Ascending aorta (tissue), 2 donors: ENCODE data around the gene TUBG2. TPM values are rescaled to one million over a fixed set of nuclear protein-coding genes. Genes with fewer than 3 reads are reported as not detected.

Source experiments
- DNase-seq, 2 donors: peaks; one replicate each; pipeline ENCODE4 v3.0.0-alpha.2; 2019; ENCODE audit warnings: low spot score in 2 of 2
- H3K27ac ChIP-seq, 2 donors: fragments of 200-600 bp; sonication (generic); one replicate each; pipeline ENCODE4 v1.5.1; 2016 to 2017; ENCODE audit warnings: mild to moderate bottlenecking in 1 of 2
- H3K27me3 ChIP-seq: fragments of 200-600 bp; sonication (generic); one replicate; pipeline ENCODE4 v1.5.1; 2017
- H3K36me3 ChIP-seq, 2 donors: fragments of 200-600 bp; sonication (generic); one replicate each; pipeline ENCODE4 v1.5.1; 2016
- H3K4me1 ChIP-seq, 2 donors: fragments of 200-600 bp; sonication (generic); one replicate each; pipeline ENCODE4 v1.5.1; 2016 to 2017; ENCODE audit warnings: mild to moderate bottlenecking in 1 of 2
- H3K4me3 ChIP-seq, 2 donors: fragments of 200-600 bp; sonication (generic); one replicate each; pipeline ENCODE4 v1.5.1; 2016 to 2017; ENCODE audit warnings: mild to moderate bottlenecking in 1 of 2
- H3K9me3 ChIP-seq, 2 donors: fragments of 200-600 bp; sonication (generic); one replicate each; pipeline ENCODE4 v1.5.1; 2016
- intact Hi-C: fragments of 100-400 bp; cut with DNase I; formaldehyde crosslinking; loops from one replicate; pipeline ENCODE4 v1.15.1; 2023
- total RNA-seq: library from RNA; depleted of rRNA; stranded (reverse); fragments of >200 nt; gene quantifications from one replicate; pipeline ENCODE4 v1.1.0, GENCODE V29; 2016
- TF ChIP-seq, protein P1 (sequence below), 3 experiments: fragments of 200-600 bp in 2 of 3; fragments of 450-650 bp in 1 of 3; sonication (generic) in 2 of 3; IDR thresholded peaks; one replicate each; pipeline ENCODE4 v1.5.1; 2016 to 2019; ENCODE audit warnings: antibody characterized with exemption in 3 of 3, mild to moderate bottlenecking in 1 of 3, moderate library complexity in 1 of 3

The TUBG2 gene
- total RNA-seq, 1 donor from 2014 or later: 73.1 TPM

DNA sequence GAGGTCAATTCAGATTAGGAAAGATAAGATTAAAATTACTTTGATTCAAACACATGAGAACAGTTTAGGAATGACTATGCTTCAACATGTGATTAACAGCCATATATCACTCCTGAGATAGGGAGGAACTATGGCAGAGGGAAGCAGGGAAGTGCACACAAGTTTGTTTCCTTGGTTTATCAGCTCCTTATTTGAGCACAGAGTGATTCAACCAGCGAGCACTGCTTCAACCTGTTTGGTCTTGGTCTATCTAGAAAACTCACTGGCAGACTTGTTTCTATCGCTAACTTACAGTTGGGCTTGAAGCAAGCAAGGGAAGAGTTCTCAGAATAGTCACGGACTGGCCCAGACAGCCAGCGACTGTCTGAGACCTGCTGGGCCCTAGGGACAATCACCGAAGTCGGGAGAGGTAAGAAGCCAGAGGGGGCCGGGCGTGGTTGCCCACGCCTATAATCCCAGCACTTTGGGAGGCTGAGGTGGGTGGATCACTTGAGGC lies 26.1 kb upstream of the TUBG2 start:
- H3K4me1 ChIP-seq: no peaks in the 10 kb centered on the region
- no peaks in the 10 kb centered on the region for H3K9me3 ChIP-seq
- DNase-seq: no peak
- TF ChIP-seq, protein P1, sequence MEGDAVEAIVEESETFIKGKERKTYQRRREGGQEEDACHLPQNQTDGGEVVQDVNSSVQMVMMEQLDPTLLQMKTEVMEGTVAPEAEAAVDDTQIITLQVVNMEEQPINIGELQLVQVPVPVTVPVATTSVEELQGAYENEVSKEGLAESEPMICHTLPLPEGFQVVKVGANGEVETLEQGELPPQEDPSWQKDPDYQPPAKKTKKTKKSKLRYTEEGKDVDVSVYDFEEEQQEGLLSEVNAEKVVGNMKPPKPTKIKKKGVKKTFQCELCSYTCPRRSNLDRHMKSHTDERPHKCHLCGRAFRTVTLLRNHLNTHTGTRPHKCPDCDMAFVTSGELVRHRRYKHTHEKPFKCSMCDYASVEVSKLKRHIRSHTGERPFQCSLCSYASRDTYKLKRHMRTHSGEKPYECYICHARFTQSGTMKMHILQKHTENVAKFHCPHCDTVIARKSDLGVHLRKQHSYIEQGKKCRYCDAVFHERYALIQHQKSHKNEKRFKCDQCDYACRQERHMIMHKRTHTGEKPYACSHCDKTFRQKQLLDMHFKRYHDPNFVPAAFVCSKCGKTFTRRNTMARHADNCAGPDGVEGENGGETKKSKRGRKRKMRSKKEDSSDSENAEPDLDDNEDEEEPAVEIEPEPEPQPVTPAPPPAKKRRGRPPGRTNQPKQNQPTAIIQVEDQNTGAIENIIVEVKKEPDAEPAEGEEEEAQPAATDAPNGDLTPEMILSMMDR (IDR thresholded peaks at IDR 0.05): no peak
- intact Hi-C loops: no loop called here
- no peaks in the 10 kb centered on the region for H3K27me3 ChIP-seq
- no peaks in the 10 kb centered on the region for H3K36me3 ChIP-seq
- H3K27ac ChIP-seq: no peak overlapping the region
- H3K4me3 ChIP-seq: no peak overlapping the region

DNA sequence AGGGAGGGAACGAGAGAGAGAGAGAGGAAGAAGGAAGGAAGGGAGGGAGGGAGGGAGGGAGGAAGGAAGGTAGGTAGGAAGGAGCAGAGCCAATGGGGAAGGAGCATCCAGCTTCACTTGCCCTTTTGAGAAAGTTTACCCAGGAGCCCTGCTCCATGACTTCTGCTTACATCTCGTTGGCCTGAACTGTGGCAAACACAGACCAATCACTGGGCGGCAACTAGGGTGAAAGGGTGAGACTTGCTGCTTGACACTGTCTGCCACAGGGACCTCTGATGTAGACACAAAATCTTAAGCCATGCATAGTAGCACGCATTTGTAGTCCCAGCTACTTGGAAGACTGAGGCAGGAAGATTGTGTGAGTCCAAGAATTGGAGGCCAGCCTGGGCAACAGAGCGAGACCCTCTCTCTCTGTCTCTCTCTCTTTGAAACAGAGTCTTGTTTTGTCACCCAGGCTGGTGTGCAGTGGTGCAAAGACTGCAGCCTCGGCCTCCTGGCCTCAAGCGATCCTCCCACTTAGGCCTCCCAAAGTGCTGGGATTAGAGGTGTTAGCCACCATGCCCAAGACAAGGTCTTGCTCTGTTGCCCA lies 19.5 kb upstream of the TUBG2 start:
- intact Hi-C loops: no loop called here
- TF ChIP-seq, protein P1 (IDR thresholded peaks at IDR 0.05): no peak
- Histone ChIP-seq H3K4me3 (no peak overlapping the region), H3K27me3 (no peaks in the 10 kb centered on the region), H3K4me1 (no peaks in the 10 kb centered on the region), H3K9me3 (no peaks in the 10 kb centered on the region), H3K27ac (no peak overlapping the region), H3K36me3 (no peaks in the 10 kb centered on the region)
- DNase-seq: no peak

DNA sequence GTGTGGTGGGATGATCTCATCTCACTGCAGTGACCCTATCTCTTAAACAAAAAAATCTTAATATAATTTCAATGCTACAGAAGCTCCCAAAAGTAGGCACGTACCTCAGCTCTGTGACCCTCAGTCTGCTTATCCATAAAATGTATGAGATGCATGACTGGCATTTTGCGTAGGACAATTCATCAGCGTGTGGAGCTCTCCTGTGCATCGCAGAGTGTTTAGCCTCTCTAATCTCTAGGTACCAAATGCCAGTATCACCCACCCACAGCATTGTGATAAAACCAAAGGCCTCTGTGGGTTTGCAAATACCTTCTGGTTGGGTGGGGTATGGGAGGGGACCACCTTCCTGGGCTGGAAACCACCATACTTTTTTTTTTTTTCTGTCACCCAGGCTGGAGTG lies 19.0 kb upstream of the TUBG2 start:
- no peak for DNase-seq
- Histone ChIP-seq H3K27me3 (no peaks in the 10 kb centered on the region), H3K9me3 (no peaks in the 10 kb centered on the region), H3K36me3 (no peaks in the 10 kb centered on the region), H3K4me3 (no peak overlapping the region), H3K27ac (no peak overlapping the region), H3K4me1 (no peaks in the 10 kb centered on the region)
- TF ChIP-seq, protein P1 (IDR thresholded peaks at IDR 0.05): no peak
- intact Hi-C loops: no loop called here

DNA sequence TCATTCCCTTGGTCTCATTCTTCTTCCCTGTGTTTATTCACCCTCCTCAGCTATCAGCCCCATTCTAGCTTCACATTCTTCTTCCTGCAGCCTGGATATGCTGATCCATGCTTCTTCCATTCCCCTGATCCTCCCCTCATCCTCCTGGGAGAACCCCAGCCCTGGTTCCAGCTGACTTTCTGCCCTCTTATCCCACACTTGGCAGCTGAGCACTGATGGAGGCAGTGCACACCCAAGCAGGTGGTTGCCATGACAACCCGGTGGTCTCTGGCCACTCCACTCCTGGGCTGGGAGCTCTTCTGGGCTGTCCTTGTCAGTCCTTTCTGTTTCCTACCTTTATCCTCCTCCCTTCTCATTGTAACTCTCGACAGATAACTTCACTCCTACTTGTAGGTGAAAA lies 16.7 kb upstream of the TUBG2 start:
- TF ChIP-seq, protein P1 (IDR thresholded peaks at IDR 0.05): no peak
- no peak overlapping the region for H3K27ac ChIP-seq
- H3K4me3 ChIP-seq: no peak overlapping the region
- no peaks in the 10 kb centered on the region for H3K9me3 ChIP-seq
- DNase-seq: no peak
- intact Hi-C loops: no loop called here
- no peaks in the 10 kb centered on the region for H3K4me1 ChIP-seq
- no peaks in the 10 kb centered on the region for H3K27me3 ChIP-seq
- no peaks in the 10 kb centered on the region for H3K36me3 ChIP-seq

DNA sequence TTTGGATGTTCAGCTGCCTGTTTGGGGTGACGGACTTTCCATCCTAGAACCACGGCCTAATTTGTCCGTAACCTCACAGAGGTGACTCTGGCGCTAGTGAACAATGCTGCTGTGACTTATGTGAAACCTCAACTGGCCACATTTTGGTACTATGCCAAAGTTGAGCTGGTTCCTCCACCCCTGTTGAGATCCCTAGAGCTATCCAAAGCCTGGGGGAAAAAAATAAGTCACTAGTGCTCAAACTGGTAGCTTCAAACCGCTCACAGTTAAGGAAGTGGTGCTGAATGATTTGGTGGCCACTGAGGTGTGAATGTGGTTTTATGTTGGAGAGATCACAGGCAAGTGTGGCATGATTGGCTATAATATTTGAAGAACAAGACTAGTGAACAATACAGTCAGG lies 11.3 kb upstream of the TUBG2 start:
- intact Hi-C loops: no loop called here
- DNase-seq: no peak
- TF ChIP-seq, protein P1 (IDR thresholded peaks at IDR 0.05): no peak

DNA sequence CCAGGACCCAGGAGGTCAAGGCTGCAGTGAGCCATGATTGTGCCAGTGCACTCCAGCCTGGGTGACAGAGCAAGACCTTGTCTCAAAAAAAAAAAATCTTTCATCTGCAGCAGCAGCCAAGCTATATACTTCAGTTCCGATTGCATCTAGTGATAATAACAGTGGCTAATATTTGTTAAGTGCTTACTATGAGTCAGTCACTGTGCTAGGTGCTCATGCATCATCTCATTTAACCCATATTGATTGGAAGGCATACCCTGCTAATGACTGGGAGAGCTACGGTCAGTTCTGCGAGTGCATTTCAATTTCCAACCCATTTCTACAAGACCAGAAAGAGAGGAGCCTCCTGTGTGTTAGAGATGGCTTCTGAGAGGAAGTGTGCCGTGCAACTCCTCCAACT lies 7.7 kb upstream of the TUBG2 start:
- H3K36me3 ChIP-seq: no peaks in the 10 kb centered on the region
- H3K4me3 ChIP-seq: no peak overlapping the region
- no peaks in the 10 kb centered on the region for H3K9me3 ChIP-seq
- H3K27ac ChIP-seq: no peak overlapping the region
- no peaks in the 10 kb centered on the region for H3K27me3 ChIP-seq
- intact Hi-C loops: no loop called here
- TF ChIP-seq, protein P1 (IDR thresholded peaks at IDR 0.05): no peak
- H3K4me1 ChIP-seq: peaks cover 4 to 7% of the 10 kb centered on the region in 2 donors
- no peak for DNase-seq

More for the DNA sequence above, 11.3 kb upstream of the TUBG2 start:
- no peaks in the 10 kb centered on the region for H3K9me3 ChIP-seq
- H3K27me3 ChIP-seq: no peaks in the 10 kb centered on the region
- H3K4me3 ChIP-seq: no peak overlapping the region
- H3K36me3 ChIP-seq: no peaks in the 10 kb centered on the region
- no peaks in the 10 kb centered on the region for H3K4me1 ChIP-seq
- H3K27ac ChIP-seq: no peak overlapping the region
